HepG2 (cell line): Measurements from ENCODE around the gene USP19. TPM values are rescaled to one million over a fixed set of nuclear protein-coding genes. Genes with fewer than 3 reads are reported as not detected.

ENCODE experiments used
- CHD4 ChIP-seq: fragments of 200-600 bp; sonication (generic); IDR thresholded peaks from 2 replicates; pipeline ENCODE4 v1.7.0; 2017; ENCODE audit warnings: mild to moderate bottlenecking, low read length, borderline replicate concordance
- HCFC1 ChIP-seq: fragments of 150-350 bp; IDR thresholded peaks from 2 replicates; pipeline ENCODE4 v1.6.1; 2014; ENCODE audit warnings: low read depth, low read length
- HNRNPLL ChIP-seq: fragments of 200-400 bp; formaldehyde crosslinking; IDR thresholded peaks from 2 replicates; pipeline ENCODE4 v1.6.1; 2017; ENCODE audit warnings: mild to moderate bottlenecking, low read depth, low read length; ENCODE audit not compliant: poor library complexity, severe bottlenecking
- MTA1 ChIP-seq: sonication (generic); formaldehyde crosslinking; IDR thresholded peaks from 2 replicates; pipeline ENCODE4 v1.4.0; 2020; ENCODE audit warnings: missing genetic modification reagents, mild to moderate bottlenecking, borderline replicate concordance
- NFATC3 ChIP-seq: sonication (generic); formaldehyde crosslinking; IDR thresholded peaks from 2 replicates; pipeline ENCODE4 v1.5.1; 2020; ENCODE audit warnings: mild to moderate bottlenecking, missing genetic modification reagents
- RFXAP ChIP-seq: sonication (generic); formaldehyde crosslinking; IDR thresholded peaks from 2 replicates; pipeline ENCODE4 v1.4.0; 2020; ENCODE audit warnings: missing genetic modification reagents, borderline replicate concordance
- SMARCC2 ChIP-seq: fragments of 450-650 bp; IDR thresholded peaks from 2 replicates; pipeline ENCODE4 v1.6.1; 2017; ENCODE audit warnings: antibody characterized with exemption, mild to moderate bottlenecking
- SYNCRIP ChIP-seq: fragments of 200-400 bp; formaldehyde crosslinking; IDR thresholded peaks from 2 replicates; pipeline ENCODE4 v1.6.1; 2018; ENCODE audit warnings: mild to moderate bottlenecking, low read depth, low read length; ENCODE audit not compliant: insufficient read depth
- YY1 ChIP-seq: IDR thresholded peaks from 2 replicates; pipeline ENCODE4 v1.6.1; 2011; ENCODE audit warnings: low read length, low read depth, moderate library complexity, mild to moderate bottlenecking; ENCODE audit not compliant: insufficient read depth, insufficient replicate concordance
- ZBTB8A ChIP-seq: sonication (generic); formaldehyde crosslinking; IDR thresholded peaks from 2 replicates; pipeline ENCODE4 v1.4.0; 2020; ENCODE audit warnings: mild to moderate bottlenecking, low read depth, missing genetic modification reagents, borderline replicate concordance
- ZNF253 ChIP-seq: sonication (generic); formaldehyde crosslinking; IDR thresholded peaks from 2 replicates; pipeline ENCODE4 v1.8.0; 2022; ENCODE audit warnings: mild to moderate bottlenecking, missing genetic modification reagents, borderline replicate concordance
- ZNF318 ChIP-seq: sonication (generic); formaldehyde crosslinking; IDR thresholded peaks from 2 replicates; pipeline ENCODE4 v1.4.0; 2020; ENCODE audit warnings: mild to moderate bottlenecking, missing genetic modification reagents
- ZNF367 ChIP-seq: sonication (generic); formaldehyde crosslinking; IDR thresholded peaks from 2 replicates; pipeline ENCODE4 v1.4.0; 2020; ENCODE audit warnings: missing genetic modification reagents, borderline replicate concordance
- ZNF546 ChIP-seq: sonication (generic); formaldehyde crosslinking; conservative IDR thresholded peaks from 2 replicates; pipeline ENCODE4 v1.8.1; 2023; ENCODE audit warnings: mild to moderate bottlenecking, missing genetic modification reagents
- ZNF563 ChIP-seq: sonication (generic); formaldehyde crosslinking; IDR thresholded peaks from 2 replicates; pipeline ENCODE4 v1.8.0; 2022; ENCODE audit warnings: mild to moderate bottlenecking, moderate library complexity, missing genetic modification reagents
- ZNF644 ChIP-seq: IDR thresholded peaks from 2 replicates; pipeline ENCODE4 v1.6.1; 2016; ENCODE audit warnings: low read depth
- ZNF770 ChIP-seq: sonication (generic); formaldehyde crosslinking; IDR thresholded peaks from 2 replicates; pipeline ENCODE4 v1.5.0; 2020; ENCODE audit warnings: mild to moderate bottlenecking, missing genetic modification reagents
- ZNF878 ChIP-seq: sonication (generic); formaldehyde crosslinking; IDR thresholded peaks from 2 replicates; pipeline ENCODE4 v1.8.1; 2023; ENCODE audit warnings: mild to moderate bottlenecking, missing genetic modification reagents, moderate library complexity
- polyA plus RNA-seq, 8 experiments: library from polyadenylated mRNA; depleted of rRNA in 3 of 8; stranded (reverse) in 7 of 8; unstranded in 1 of 8; fragments of >200 nt; fragmentation: Illumina TruSeq in 4 of 8; extraction: Trizol in 4 of 8; gene quantifications; 2 replicates each; pipeline versions ENCODE4 v1.2.1 to v1.2.3, GENCODE V29; 2011 to 2016; ENCODE audit warnings: low read depth in 4 of 8, missing spikeins in 1 of 8, mixed read lengths in 1 of 8; ENCODE audit not compliant: insufficient read depth in 1 of 8
- total RNA-seq, 5 experiments: library from RNA; depleted of rRNA; stranded (reverse); fragments of >200 nt; fragmentation: Illumina TruSeq; extraction: Trizol; gene quantifications; 2 replicates each; pipeline ENCODE4 v1.2.3, GENCODE V29; 2016; ENCODE audit warnings: low read depth in 1 of 5

USP19 gene
- total and polyA plus RNA-seq, 2 of the 13 experiments (the other 11 are each of a cell fraction or from before 2014, with no cell fraction given), result 28.3 to 31.7 TPM

DNA sequence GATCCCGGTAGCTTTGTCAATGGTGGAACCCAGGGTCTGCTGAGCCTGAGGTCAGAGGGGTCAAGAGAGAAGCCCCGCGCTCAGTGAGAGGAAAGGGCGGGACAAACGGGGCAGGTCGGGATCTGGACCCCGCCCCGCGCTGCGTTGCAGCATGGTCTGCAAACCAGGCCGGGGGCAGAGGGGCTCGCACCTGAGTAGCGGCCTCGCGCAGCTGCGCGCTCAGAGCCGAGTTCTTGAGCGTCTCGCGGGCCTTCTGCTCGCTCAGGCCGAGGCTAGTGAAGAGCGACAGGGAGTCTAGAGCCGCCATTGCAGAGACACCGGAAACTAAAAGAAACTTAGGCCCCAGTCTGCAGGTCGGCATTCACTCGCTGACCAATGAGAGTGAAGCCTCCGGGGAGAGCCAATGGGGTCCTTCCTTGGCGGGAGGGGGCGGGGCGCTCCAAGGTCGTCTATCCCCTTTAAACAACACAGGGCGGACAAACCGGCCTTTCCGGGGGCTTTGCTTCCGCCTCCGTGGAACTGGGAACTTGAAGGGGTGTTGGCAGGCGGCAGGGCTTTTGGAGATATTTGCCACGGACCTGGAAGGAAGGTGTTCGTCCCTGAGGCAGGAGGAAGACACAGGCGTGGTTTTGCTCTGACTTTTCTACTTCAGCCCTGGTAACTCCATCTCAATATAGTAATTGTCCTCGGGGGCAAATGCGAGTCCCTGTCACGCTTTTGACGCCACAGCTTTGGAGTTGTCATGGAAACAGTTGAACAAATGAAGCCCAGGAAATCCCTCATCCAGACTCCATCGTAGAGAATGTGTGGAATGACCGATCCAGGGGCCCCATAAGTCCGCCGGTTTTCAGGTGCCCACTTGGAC lies 16.0 kb downstream of the USP19 start, which contains the start of gene QARS1 (continued):
- TF ChIP-seq HNRNPLL, result peak; percentile 47
- TF ChIP-seq ZNF770, result no peak
- TF ChIP-seq RFXAP (CRISPR knock-in tag), result 0 out of 2 replicates have a peak, but pooled peaks have one; percentile 71
- TF ChIP-seq MTA1 (CRISPR knock-in tag), result no peak
- no peak for TF ChIP-seq ZNF253 (CRISPR knock-in tag)
- 0 out of 2 replicates have a peak, but pooled peaks have one; percentile 18 for TF ChIP-seq ZNF367
- no peak for TF ChIP-seq HCFC1
- TF ChIP-seq SYNCRIP, result no peak
- no peak for TF ChIP-seq ZBTB8A (CRISPR knock-in tag)
- 0 out of 2 replicates have a peak, but pooled peaks have one; percentile 46 for TF ChIP-seq ZNF878 (CRISPR knock-in tag)
- no peak; the same call in 1 of the 2 replicates for TF ChIP-seq ZNF546
- no peak; the same call in 1 of the 2 replicates for TF ChIP-seq ZNF563 (CRISPR knock-in tag)
- TF ChIP-seq NFATC3, result no peak
- TF ChIP-seq SMARCC2, result no peak
- TF ChIP-seq ZNF644 (CRISPR knock-in tag), result no peak
- 0 out of 2 replicates have a peak, but pooled peaks have one; percentile 33 for TF ChIP-seq ZNF318 (CRISPR knock-in tag)
- peak; percentile 91 for TF ChIP-seq YY1
- TF ChIP-seq CHD4, result no peak
